ENCODE measurements around the gene TMEM63C.
A peak's percentile ranks its signal among the peaks of the same experiment; 100 is the strongest.
"Not testable (repeated sequence)": the region's sequence is repeated elsewhere in the genome, so short reads cannot be mapped to it uniquely, and the experiment has no call there.

TMEM63C gene

GRCh38 chr14:77155083-77155482 lies 26.5 kb upstream of the TMEM63C start:
- DNase-seq: no peak

GRCh38 chr14:77157740-77158139 lies 23.9 kb upstream of the TMEM63C start:
- DNase-seq: no peak

- DNase-seq: peak; percentile 65
Observed at GRCh38 chr14:77158175-77158881, 23.3 kb upstream of the TMEM63C start.

DNA sequence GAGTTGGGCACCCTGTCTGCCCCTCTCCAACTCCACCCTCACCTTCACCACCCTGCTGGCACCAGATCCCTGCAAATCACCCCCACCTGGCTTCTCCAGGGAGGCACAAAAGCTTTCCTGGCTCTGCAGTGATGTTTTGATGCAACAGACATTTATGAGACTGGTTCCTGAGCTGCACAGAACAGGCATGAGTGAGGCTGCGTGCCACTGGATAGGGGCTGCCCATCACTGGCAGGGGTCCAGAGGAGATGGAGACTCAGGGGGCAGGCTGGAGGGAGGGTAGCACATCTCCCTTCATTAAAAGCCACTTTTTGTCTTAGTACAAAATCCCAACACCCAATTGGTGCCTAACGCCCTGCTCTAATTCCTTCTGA lies 22.7 kb upstream of the TMEM63C start:
- DNase-seq: no peak

- no peak for DNase-seq
Observed at GRCh38 chr14:77161011-77161410, 20.6 kb upstream of the TMEM63C start.

DNA sequence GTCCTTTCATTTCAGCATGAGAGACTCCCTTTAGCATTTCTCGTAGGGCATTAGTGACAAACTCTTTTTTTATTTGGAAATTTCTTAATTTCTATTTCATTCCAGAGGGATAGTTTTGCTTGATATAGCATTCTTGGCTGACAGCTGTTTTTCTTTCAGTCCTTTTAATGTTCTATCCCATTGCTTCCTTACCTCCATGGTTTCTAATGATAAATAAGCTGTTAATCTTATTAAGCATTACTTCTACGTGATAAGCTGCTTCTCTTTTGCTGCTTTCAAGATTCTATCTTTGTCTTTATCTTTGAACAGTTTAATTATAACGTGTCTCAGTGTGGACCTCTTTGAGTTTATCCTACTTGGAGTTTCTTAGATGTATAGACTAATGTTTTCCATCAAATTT lies 11.6 kb upstream of the TMEM63C start:
- no peak for DNase-seq

DNA sequence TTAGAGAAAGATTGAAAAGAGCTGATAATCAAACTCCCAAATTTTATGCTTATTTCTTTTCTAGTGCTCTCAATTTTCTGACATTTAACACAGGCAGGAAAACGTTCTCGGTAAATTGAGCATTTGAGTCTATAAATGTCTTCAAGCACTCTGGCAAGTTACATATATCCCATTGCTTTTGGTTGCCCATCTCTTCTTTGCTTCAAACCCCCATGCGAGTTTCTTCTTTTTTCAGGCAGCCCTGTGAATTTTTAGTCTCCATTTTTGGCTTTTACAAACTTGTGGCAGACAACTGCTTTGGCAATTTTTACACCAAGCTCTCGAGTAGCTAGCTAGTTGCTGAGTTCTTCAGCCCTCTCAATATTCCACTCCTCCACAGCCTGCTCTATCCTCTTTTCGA lies 8.7 kb upstream of the TMEM63C start:
- DNase-seq: no peak

DNA sequence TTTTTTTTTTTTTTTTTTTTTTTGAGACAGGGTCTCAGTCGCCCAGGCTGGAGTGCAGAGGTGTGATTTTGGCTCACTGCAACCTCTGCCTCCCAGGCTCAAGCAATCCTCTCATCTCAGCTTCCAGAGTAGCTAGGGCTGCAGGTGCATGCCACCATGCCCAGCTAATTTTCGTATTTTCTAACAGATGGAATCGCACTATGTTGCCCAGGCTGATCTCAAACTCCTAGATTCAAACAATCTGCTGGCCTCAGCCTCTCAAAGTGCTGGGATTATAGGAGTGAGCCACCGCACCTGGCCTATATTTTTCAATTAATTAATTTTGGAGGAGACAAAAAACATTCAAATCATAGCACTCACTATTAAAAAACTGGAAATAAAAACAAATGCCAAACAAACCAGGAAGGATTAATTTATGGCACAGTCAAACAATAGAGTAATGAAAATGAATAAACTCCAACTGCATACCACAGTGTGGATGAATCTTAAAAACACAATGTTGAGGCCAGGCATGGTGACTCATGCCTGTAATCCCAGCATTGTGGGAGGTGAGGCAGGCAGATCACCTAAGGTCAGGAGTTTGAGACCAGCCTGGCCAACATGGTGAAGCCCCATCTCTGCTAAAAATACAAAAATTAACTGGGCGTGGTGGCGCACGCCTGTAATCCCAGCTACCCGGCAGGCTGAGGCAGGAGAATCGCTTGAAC lies 7.5 kb upstream of the TMEM63C start:
- not testable (repeated sequence) for DNase-seq

- DNase-seq: no peak
Observed at GRCh38 chr14:77175843-77176242, 5.8 kb upstream of the TMEM63C start.

GRCh38 chr14:77177702-77178101 lies 3.9 kb upstream of the TMEM63C start:
- no peak for DNase-seq

- DNase-seq: no peak
Observed at GRCh38 chr14:77178656-77179055, 2.9 kb upstream of the TMEM63C start.

DNA sequence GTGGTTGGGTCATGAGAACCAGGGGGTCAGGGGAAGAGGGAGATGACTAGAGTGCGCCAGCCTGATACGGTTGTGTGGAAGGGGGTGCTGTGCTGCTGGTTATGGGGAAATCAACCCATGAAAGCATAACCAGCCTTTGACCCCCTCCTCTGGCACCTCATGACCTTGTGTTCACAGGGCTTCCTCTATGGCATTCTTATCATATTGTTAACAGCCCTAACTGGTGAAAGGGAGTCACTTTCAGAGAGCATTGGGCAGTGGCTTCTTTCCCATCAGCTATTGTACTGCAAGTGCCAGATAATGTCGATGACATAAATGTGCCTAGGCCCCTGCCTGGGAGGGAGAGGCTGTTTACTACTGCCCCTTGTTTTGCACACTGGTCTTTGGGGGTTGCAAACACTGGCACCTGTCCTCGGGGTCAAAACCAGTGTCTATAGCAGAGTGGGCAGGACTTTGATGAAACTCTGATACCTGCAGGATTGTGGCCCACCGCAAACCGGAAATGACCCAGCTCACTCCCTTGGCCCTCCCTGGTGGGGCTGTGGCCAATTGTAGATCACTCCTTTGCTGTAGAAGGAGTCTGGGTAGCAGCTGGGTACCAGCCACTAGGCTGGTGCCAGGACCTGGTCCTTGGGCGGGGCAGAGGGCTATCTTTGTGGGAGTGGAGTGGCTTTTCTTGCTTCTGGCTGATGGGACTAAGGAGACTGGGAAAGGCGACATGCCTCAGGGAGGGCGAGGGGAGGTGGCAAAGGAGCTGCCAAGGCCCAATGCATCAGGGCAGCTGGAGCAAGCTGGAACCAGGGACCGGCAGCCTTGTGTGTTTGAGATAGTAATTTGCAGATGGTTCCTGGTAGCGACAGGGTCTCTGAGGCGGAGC lies 634 bp upstream of the TMEM63C start:
- DNase-seq: no peak

DNA sequence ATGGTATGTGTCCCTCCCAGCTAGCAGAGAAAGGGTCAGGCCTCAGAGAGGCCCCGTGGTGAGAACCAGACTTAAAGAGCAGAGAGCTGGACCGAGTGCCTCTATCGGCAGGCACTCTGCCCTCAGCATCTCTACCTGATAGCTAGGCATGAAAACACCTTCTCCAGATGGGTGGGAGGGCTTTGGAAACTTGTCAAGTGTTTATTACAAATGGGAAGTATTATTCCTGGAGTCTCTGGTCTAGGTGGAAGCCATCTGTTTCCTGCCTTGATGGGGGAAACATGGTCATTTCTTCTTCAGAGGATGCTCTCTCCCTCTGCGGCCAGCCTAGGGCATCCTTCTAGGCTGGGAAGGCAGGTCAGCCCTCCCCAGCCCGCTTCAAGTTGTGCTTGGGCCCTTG lies 2.3 kb downstream of the TMEM63C start:
- no peak for DNase-seq

DNA sequence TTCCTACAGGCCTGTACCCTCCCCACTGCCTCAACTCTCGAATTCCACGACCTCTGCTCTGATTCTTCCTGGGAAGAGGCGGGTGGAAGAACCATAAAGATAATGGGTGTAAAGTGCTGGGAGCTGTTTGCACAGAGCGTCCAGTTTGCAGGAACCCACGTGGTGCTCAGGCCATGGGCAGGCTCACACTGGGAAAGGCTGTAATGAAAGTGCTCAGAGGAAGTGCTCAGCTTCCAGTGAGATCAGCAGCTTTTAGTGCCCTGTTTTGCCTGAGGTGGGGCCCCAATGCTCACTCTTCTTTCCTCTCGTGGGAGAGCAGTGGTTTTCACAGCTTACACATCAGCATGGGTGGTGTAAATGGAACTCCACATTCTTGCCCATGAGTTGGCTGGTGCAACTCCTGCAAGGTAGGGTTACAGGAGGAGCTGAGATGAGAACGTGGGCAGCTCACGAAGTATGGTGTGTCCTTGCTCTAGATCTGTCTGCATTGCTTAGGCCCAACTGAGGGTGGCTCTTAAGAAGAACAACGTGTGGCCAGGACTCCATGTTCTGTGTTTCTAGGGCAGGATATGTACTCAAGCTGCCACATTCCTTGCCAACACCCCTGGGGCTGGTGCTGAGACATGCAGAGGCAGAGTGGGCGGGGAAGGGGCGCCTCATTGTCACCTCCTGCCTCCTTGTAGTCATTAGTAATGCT lies 2.9 kb downstream of the TMEM63C start:
- peak; percentile 44 for DNase-seq

GRCh38 chr14:77185093-77185465 lies 3.5 kb downstream of the TMEM63C start:
- no peak for DNase-seq

DNA sequence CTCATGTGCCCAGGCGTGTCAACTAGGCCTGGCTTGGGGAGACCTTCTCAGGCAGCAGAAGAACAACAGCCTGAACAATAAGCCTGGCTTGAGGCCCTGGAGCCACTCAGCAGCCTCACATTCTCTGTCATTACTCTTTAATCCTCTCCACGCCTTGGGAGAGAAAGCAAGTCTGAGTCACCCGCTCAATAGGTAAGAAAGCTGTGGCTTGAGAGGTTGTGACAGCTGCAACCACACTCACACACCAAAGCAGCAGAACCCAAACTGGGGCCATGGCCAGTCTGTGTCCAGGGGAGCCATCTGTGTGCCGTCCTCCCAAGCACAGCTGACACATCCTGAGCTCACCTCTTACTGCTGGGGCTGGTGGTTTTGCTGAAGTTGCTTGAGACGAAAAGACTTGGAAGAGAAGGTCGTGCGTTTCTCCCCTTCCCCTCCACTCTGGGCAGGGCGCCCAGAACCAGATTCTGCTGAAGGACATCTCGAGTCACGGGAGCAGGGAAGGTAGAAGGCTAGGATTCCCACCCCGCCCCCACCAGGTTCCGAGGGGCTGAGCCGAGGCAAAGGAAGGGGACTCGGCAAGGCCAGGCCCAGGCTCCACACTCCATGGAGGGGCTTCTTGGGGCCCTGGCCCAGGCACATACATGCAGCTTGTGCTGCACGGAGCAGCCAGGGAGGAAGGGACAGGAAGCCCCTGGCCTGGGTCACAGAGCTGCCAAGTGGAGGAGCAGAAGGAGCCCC lies 5.5 kb downstream of the TMEM63C start:
- DNase-seq: no peak

DNA sequence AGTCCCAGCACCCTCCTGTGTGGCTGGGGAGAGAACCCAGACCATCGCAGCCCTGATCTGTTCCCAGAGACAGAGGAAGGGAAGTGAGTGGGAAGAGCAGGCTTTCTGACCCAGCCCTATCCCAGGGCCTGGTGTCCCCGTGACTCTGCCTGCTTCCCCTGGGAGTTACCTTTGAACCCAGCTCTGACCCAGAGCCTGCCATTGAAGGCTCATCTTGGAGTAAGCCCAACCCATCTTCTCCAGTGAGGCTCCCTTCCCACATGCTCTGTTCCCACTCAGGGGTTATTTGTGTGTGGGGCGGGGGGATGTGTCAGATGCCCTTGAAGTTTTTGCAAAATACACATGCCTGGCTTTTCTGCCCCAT lies 6.0 kb downstream of the TMEM63C start:
- no peak for DNase-seq

DNA sequence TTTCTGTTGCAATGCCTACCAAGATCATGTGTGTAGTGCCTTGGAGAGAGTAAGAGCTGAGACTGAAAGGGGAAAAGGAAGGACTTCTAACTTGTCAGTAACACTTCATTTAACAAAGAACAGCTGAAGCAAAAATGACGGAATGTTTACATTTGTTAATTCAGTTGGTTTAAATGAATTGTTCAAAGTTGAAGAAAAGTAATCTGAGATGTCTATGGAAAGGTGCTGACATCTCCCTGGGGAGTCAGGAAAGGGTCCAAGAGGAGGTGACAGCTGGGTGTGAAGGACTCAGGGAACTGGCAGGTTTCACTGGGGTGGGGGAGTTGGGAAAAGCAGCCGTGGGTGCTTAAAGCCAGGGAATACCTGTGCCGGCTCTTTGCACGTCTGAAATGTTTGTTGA lies 7.9 kb downstream of the TMEM63C start:
- peak; percentile 29 for DNase-seq

DNA sequence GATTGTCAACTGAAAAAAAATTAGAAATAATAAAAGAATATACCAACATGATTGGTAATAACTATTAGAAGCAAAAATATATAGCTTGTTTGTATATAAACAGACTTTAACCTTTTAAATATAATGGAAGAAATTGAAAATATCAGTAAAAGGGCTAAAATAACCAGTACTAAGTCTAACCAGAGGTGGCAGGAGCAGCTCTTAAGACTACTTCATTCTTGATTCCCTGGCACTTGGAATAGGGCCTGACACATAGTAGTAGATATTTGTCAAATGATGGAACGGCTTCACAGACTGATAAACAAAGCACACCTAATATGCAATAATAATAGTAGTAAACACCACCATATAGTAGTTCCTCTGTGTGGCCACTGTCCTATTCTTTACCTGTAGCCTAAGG lies 9.4 kb downstream of the TMEM63C start:
- no peak for DNase-seq

DNA sequence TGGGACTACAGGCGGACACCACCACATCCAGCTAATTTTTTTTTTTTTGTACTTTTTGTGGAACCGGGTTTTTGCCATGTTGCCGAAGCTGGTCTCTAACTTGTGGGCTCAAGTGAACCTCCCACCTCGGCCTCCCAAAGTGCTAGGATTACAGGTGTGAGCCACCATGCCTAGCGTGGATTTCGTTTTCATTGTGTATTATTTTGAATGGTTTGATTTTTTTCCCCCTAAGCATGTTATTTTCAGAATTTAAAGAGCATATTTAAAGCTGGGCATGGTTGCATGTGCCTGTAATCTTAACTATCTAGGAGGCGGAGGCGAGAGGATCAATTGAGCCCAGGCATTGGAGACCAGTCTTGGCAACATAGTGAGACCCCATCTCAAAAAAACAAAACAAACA lies 13.1 kb downstream of the TMEM63C start:
- DNase-seq: no peak

- DNase-seq: no peak
Observed at GRCh38 chr14:77195766-77196165, 14.2 kb downstream of the TMEM63C start.

GRCh38 chr14:77197988-77198387 lies 16.4 kb downstream of the TMEM63C start:
- DNase-seq: no peak

DNA sequence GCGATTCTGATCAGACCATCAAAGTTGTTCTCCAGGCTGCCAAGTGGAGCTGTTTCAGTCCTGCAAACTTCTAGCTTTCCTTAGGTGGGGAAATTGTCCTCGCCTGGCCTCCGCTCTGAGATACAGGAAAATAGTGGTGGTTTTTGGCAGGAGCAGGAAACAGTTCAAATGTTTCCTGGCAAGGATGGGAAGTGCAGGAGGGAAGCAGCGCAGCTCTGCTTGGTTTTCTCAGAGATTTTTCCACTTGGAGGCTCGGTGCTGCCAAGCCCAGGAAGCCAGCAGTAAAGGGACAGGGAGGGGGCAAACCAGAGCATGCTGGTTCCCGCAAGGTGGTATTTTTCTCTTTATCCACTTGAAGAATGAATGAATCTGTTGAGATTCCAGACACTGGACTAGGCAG lies 17.0 kb downstream of the TMEM63C start:
- no peak for DNase-seq
